Sigmoid colon (tissue), 4 donors: ENCODE results near the gene STK4.

Experiments used
- EP300 ChIP-seq, 4 donors: sonication (generic); formaldehyde crosslinking; IDR thresholded peaks; one replicate each; pipeline ENCODE4 v1.6.1; 2017; ENCODE audit warnings: antibody characterized with exemption in 4 of 4
- POLR2A ChIP-seq, 2 donors: fragments of 450-650 bp; IDR thresholded peaks; one replicate each; pipeline ENCODE4 v1.6.1; 2016; ENCODE audit warnings: antibody characterized with exemption in 2 of 2, mild to moderate bottlenecking in 2 of 2, moderate library complexity in 2 of 2

- TF ChIP-seq POLR2A (IDR thresholded peaks at IDR 0.05): no peak
- no peak for TF ChIP-seq EP300 (IDR thresholded peaks at IDR 0.05)
Observed at GRCh38 chr20:45060294-45060693, 94.0 kb downstream of the STK4 start.
